ENCODE measurements around the gene NR2F1.

- TF ChIP-seq CTCF (IDR thresholded peaks at IDR 0.05) (no peak), POLR2A (IDR thresholded peaks at IDR 0.05) (no peak)
These were observed 4.9 kb upstream of the NR2F1 start for GRCh38 chr5:93577854-93578812.

All from esophagus squamous epithelium (tissue), 4 donors.